Measurements from ENCODE around the gene ADCY5.

Gene ADCY5

DNA sequence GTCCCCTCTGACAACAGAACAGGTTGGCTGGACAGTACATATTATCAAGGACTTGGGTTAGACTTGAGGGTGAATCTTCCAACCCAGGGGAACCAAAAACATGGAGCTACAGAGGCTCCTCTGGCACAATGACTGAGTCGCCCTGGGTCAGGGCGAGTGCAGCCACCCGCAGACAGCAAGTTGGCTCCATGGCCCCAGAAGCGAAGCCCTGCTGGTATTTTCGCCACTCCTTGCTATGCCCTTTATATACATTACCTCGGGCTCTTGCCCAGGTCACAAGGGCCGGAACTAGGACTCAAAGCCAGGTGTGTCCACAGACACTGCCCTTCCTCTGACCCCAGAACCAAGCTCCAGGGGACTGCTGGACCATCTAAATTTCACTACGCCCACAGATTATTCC, 64.6 kb downstream of the ADCY5 start:
- DNase-seq: no peak

DNA sequence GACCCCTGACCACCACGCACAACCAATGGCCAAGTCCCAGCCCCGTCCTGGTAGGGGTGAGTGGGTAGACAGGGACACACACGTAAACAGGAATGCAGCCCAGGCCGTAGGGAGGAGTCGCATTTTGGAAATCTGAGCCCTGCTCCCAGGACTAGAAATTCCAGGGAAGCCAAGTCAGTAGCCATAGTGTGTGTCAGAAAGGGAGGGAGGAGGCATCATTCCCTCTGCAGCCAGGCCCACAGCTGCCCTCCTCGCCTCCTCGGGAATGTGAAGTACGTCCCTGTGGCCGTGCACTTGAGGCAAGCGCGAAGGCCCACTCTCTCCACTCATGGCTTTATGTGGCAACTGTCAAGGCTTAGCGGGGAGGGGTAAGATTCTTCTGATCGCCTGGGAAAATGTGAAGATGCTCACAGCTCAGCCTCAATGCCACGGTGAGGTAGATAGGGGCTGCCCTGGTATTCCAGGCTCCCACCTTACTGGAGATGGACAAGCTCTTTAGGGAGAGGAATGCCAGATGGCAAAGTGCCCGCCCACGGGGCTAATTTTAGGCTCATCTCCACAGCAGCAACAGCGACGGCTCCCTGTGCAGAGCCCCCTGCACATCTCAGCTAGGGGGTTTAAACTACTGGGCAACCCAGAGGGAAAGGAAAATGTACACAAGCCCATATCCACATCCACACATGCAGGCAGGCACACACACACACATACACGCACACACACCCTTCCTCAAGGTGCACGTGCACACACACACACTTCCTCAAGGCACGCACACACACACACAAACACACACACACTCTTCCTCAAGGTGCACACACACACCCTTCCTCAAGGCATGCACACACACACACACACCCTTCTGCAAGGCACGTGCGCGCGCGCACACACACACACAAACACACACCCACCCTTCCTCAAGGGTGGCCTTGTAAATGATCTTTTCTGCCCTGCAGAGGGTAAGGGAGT, 65.5 kb downstream of the ADCY5 start:
- DNase-seq: no peak

DNA sequence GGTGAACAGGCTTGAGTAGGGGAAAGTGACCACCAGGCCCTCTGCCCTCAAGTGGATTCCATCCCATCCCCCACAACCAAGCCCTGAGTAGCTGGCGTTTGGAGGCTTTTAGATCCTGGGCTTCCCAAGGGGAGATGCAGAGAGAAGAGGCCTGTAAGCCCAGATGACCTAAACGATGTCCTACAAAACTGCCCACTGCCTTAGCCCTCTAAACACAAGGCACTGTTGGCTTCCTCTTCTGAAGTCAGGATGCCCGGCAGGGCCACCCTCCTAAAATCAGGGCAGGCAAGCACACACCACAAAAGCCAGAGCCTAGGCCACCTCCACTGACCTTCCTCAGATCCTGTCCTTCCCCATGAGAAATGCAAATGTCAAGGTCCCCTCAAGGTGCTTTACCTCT, 68.6 kb downstream of the ADCY5 start:
- DNase-seq: no peak

- no peak for DNase-seq
Observed at GRCh38 chr3:123379041-123379830, 69.7 kb downstream of the ADCY5 start.

- no peak for DNase-seq
Observed at GRCh38 chr3:123378409-123378915, 70.4 kb downstream of the ADCY5 start.

DNA sequence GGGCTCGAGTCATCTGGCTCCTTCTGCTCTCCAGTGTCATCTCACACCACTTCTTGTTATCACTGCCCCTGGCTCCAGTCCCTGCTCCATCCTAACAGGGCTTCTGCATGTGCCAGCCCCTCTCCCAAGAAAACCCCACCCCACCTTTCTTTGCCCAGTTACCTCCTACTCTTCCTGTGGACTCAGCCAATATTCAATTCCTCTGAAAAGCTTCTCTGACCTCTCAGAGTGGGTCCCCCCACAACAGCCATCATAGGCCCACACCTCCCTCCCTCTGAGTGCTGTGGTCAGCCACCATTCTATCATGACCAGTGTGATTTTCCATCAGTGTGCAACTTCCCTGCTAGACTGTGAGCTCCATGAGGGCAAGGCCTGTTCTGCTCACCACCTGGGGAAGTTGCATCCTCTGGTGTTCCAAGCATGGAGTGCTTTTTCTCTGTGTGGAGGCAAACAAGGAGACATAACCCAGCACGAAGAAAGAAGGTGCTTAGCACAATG, 71.6 kb downstream of the ADCY5 start:
- no peak for DNase-seq

DNA sequence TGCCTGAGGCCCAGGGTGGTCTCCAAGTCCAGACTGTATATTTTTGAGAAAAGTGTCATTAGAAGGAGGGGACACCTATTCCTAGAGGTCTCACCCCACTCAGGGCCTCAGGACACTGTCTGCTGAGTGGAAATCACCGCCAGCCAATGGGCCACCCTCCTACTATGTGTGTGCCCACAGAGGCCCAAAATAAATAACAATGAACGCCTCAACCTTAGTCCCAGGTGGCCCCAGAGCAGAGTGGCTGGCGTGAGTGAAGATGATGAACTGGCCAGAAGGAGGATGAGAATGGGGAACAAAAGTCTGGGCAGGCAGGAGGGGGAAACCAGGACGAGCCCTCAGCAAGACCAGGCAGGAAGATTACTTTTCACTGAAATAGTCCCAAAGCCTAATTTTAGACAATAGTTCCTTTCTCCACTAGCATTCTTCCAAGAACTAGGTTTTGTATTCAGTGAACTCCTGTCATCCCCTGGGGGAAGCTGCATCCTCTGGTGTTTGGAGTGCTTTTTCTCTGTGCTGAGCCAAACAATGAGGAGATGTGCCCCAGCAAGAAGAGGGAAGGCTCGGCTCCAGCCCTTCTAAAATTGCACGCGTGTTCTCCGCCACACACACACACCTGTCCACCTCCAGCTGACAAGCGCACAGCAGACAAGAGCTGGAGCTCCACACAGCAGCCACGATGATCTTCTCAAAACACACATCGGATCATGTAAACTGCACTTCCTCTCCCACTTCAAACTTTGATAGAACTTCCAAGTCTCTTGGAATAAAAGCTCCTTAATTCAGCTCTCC, 72.2 kb downstream of the ADCY5 start:
- DNase-seq: no peak

DNA sequence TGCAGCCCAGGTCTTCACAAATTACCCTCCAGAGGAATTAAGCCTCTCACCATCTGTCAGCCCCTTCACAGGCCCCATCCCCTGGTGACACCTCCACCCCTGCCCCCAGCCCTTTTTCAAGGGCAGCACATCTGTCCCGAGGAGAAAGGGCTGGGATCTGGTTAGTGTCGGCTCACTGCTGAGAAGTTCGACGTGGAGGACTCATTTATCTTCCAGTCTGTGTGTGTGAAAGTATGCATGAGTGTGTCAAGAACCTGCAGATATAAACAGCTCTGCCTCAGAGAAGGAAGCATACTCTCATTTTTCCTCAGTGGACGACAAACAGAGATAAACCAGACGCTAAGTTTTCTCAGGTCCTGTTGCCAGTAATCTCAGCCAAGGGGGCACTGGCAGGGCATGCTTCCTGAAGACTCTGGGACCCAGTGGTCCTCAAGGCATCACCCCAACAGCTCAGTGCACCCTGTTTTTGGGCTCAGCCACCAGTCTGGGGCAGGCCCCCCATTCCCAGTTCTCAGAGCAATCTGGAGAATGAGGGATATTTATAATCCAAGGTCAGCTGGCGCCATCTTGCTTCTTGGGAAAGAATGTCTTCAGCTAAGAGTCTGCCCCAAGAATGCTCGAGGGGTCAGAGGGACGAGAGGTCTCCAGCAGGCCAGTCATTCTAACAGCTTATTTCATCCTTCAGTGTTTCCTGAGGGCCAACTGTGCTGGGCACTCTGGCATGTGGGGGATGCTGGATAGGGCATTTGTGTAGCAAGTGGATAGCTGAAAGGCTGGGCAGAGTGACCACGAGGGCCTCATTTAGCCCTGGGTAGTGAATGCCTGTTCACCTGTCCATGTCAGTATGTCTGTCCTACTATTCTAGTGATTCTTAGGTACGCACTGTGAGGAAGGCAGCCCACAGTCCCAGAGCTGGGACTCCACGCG, 73.6 kb downstream of the ADCY5 start:
- no peak for DNase-seq

- DNase-seq: no peak
Observed at GRCh38 chr3:123374016-123374415, 74.9 kb downstream of the ADCY5 start.

DNA sequence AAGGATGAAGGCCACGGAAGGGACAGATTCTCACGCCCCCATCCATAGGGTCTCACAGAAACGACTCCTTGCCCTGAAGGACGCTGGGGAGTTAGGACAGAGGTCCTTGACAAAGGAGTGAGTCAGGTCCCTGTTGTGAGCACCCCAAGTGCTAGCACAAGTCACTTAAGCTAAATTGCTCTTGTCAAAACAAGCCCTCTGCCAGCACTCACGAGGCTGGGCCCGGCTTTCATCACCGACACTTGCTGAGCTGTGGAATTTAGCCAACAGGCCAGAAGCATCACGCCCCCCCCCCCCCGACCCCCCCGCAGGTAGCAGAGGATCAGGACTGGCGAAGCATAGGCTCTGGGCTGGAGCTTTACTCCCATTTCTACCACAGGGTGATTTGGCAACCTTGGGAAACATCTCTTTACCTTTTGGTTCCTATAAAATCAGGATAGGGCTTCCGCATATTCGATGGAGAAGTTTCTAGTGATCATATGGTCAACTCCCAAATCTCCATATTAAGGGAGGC, 75.4 kb downstream of the ADCY5 start:
- DNase-seq: no peak

DNA sequence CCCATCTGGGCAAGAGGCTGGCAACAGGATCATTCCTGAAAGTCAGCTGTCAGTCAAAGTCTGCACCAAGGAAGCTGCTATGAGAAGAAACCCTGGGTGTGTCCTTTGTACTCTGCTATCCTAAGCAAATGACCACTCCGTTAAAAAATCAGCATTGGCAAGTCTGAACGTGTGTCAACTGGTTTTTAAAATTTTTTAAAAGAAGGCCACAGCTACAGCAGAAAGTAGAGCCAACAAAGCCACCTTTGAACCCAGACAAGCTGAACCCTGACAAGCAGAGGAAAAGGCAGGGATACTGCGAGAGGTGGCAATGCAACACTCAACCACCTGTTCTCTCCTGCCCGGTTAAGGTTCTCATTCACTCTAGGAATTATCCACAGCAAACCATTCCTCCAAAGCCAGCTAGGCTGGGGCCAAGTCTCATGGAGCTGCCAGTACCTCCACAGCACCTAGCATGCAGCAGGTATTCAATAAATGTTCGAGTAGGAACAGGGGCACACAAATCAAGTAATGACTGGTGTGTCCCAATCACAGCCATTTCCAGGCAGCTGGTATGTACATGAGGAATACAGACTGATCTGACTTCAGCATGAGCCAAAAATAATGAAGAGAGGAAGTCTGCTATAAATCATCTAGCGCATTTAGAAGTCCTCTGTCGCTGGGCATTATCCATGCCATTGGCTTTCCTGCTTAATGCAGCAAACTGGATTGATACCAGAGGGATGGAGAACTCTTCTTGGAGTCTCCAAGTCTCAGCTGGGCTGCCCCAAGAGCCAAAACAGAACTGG, 76.0 kb downstream of the ADCY5 start:
- DNase-seq: no peak

DNA sequence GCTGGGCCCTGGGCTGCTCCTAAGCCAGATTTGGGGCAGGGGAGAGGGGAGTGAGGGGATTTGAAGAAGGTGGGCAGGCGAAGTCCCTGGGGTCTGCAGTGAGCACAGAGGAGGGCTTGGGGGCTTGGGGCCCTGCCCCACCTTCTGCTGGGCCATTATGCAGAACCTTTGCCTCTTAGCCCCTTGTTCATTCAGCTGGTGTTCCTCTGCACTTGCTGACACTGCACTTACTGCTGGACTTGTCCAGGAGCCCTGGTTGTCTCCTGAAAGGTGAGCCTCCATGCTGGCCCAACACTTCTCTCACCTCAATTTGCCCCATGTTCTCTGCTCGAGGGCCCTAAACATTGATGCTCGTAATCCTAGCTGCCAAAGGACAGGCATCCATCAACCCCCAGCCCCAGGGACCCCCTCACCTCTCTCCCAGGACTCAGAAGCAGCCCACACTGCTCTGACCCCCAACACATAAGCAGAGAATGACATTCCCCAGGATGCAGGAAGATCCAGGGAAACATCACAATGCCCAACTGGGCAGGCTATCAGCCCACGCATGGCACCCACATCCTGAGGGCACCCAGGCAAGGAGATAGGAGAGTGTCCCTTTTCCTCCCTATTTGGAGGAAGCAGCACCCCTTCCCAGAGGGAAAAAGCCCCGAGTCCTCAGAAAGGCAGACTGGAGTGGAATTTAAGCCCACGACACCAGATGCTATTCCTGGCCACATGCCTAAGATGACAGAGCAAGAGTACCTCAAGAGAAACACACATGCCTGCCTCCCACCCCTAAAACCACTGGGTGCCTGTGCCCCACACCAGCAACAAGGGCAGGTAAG, 76.8 kb downstream of the ADCY5 start:
- no peak for DNase-seq

- DNase-seq: no peak
Observed at GRCh38 chr3:123371426-123371825, 77.5 kb downstream of the ADCY5 start.

DNA sequence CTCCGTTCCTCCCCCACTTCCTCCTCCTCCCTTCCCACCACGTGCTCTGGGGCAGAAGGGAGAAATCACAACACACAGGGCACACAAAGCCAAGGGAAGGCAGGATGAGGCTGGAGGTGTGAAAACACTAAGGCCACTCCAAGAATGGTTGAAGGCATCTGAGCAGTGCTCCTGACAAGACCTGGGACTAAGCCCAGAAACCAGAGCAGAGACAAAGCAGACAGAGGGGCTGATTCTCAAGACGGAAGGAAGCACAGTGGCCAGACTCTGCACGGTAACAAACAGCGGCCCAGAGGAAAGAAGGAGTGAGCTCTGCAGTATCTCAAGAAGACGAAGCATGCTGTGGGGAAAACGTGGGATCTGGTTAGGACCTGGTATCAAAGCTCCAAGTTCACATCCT, 78.1 kb downstream of the ADCY5 start:
- no peak for DNase-seq

- no peak for DNase-seq
Observed at GRCh38 chr3:123369085-123369484, 79.8 kb downstream of the ADCY5 start.

- DNase-seq: no peak
Observed at GRCh38 chr3:123367467-123368154, 81.3 kb downstream of the ADCY5 start.

DNA sequence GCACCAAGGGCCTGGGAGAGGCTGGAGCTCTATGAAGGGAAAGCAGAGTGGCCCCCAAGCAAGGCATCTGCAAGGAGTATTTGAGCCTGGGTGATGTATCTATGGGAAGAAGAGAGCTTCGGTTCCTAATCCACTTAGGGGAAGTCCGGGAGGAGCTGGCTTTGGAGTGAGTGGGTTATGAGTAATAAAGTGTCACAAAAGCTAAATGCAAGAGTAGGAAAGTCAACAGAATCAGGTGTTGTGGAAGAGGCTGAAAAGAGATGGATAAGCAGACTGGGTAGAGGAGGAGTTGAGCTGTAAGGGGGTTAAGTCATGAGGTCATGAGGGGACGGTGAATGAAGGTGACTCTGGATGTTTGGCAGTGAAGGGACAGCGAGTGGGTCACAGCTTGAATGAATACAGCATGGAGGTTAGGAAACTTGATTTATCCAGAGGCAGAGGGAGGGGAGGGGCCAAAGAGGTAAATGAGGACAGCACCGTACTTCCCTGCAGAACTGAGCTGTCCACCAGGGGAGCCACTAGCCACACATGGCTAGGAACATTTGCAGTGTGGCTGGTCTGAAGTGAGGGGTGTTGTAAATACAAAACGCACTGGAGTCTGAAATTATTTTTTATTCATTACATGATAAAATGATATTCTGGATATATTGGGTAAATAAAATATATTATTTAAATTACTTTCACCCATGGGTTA, 83.3 kb downstream of the ADCY5 start:
- no peak for DNase-seq

DNA sequence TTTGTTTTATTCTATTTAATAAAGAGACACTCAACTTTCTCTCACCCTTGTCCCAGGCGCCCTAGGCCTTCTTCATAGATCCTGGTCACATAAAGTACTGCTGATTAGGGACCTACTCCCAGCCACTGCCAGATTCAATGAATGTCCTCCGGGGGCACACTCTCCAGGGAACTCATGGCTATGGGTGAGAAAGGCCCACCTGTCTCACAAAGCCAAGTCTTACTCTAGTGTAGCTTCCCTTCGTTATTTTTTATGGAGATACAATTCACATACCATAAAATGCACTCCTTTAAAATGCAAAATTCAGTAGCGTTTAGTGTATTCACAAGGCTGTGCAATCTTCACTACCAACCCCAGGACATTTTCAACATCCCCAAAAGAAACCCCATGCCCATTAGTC, 87.8 kb downstream of the ADCY5 start:
- no peak for DNase-seq
